Activated naive CD8-positive, alpha-beta T cell (primary cell): ENCODE measurements around the gene SPG21.
"Not testable (repeated sequence)": the region's sequence is repeated elsewhere in the genome, so short reads cannot be mapped to it uniquely, and the experiment has no call there.

Experiments used
- H3K27ac Mint-ChIP-seq: one replicate; pipeline ENCODE4 v1.8.0; 2021; ENCODE audit warnings: mixed read lengths
- H3K27me3 Mint-ChIP-seq: one replicate; pipeline ENCODE4 v1.8.0; 2021; ENCODE audit warnings: mixed read lengths
- H3K36me3 Mint-ChIP-seq: one replicate; pipeline ENCODE4 v1.8.0; 2021; ENCODE audit warnings: mixed read lengths
- H3K4me1 Mint-ChIP-seq: one replicate; pipeline ENCODE4 v1.8.0; 2021; ENCODE audit warnings: low read depth, mixed read lengths
- H3K4me3 Mint-ChIP-seq: one replicate; pipeline ENCODE4 v1.8.0; 2021; ENCODE audit warnings: mild to moderate bottlenecking, mixed read lengths
- H3K9me3 Mint-ChIP-seq: one replicate; pipeline ENCODE4 v1.8.0; 2021; ENCODE audit warnings: low read depth, mixed read lengths

Gene SPG21

DNA sequence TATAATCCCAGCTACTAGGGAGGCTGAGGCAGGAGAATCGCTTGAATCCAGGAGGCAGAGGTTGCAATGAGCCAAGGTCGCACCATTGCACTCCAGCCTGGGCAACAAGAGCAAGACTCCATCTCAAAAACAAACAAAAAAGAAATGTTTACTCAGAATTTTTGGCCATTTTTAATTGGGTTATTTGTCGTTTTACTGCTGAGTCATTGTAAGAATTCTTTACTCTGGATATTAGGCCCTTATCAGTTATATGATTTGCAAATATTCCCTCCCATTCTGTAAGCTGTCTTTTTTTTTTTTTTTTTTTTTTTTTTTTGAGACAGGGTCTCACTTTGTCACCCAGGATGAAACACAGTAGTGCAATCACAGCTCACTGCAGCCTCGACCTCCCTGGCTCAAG is 21.5 kb upstream of the SPG21 start:
- not testable (repeated sequence) for H3K4me1 Mint-ChIP-seq, H3K27me3 Mint-ChIP-seq, H3K9me3 Mint-ChIP-seq, H3K4me3 Mint-ChIP-seq, H3K27ac Mint-ChIP-seq
- H3K36me3 Mint-ChIP-seq = peaks cover 24% of the 10 kb centered on the region

DNA sequence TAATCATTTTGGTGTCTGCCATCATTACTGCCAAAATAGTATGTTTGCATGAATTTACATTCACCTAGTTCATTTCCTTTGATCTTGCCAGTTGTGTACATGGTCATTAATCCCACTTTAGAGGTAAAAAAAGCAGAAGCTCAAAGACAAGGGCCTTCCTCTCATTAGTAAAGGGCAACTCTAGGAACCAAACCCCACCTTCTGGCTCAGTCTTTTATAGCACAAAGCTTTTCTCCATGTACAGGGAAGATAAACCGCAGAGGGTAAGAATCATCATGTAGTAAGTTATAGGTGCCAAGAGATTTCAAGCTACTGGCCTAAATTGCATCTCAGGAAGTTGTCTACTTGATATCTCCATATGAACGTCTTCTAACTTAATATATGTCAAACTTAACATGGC is 19.3 kb upstream of the SPG21 start:
- no peak overlapping the region for H3K27ac Mint-ChIP-seq
- peaks cover 14% of the 10 kb centered on the region for H3K36me3 Mint-ChIP-seq

DNA sequence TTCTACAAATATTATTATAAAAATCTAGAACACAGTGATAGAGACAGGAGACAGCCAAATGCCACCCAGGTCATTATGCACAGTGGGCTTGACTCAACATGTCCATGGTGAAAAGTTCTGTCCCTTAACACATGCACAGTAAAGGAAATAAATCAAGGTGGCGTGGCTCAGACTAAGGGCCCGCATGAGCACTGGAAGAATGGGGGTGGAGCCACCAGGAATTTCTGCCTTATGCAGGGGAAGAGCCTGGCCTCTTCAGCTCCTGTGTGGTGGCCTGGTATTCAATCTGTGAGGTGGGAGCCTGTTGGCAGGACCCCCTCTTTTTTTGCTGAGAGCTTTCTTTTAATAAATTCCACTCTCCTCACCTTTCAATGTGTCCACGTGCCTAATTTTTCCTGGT is 17.2 kb upstream of the SPG21 start:
- Mint-ChIP-seq H3K27ac (no peak overlapping the region), H3K36me3 (peaks cover 5% of the 10 kb centered on the region), H3K4me1 (no peaks in the 10 kb centered on the region), H3K27me3 (no peaks in the 10 kb centered on the region), H3K4me3 (no peak overlapping the region), H3K9me3 (no peaks in the 10 kb centered on the region)

More for the DNA sequence above, 19.3 kb upstream of the SPG21 start:
- Mint-ChIP-seq H3K27me3 (no peaks in the 10 kb centered on the region), H3K4me3 (no peak overlapping the region), H3K4me1 (no peaks in the 10 kb centered on the region), H3K9me3 (no peaks in the 10 kb centered on the region)

DNA sequence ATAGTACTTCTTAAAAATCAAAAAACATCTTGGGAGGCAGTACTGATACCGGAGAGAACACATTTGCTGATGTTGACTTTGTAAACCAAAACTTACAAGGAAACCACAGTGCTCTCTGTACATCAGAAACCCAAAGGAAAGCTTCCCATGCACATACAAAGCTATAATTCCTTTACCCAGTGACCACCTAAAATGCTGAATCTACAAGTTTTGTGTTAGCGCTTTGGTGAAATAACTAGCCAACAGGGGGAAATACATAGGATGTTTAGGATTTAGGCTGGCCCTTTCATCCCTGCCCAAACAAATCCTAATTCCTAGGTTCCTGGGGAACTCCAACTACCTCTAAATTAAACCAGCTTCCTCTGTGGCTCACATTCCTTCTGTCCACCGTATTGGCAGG is 15.3 kb upstream of the SPG21 start:
- peak overlapping the region; percentile 50 for H3K27ac Mint-ChIP-seq
- H3K4me3 Mint-ChIP-seq = no peak overlapping the region
- H3K27me3 Mint-ChIP-seq = no peaks in the 10 kb centered on the region
- no peaks in the 10 kb centered on the region for H3K9me3 Mint-ChIP-seq
- H3K4me1 Mint-ChIP-seq = no peaks in the 10 kb centered on the region
- peaks cover 4% of the 10 kb centered on the region for H3K36me3 Mint-ChIP-seq

DNA sequence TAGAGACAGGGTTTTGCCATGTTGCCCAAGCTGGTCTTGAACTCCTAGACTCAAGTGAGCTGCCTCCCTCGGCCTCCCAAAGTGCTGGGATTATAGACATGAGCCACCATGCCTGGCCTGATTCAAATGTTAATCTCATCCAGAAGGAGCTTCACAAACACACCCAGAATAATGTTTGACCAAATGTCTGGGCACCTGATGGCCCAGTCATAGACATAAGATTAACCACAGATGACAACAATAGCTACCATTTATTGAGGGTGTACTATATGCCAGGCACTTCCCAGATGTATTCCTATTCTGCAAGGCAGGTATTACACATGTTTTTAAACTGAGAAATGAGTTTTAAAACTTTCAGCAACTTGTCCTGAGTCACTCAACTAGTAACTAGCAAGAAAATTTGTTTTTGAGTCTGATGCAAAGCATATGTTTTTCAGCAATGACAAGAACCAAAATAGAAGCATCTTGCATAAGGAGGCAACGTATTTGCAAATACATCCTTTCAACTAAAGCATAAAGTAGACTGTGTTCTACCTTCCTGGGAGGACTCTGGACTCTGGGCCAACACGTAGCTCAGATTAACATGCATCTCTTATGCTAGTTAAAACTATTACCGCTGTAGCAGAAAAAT is 8.1 kb upstream of the SPG21 start:
- H3K4me1 Mint-ChIP-seq = peaks cover 4% of the 10 kb centered on the region
- no peaks in the 10 kb centered on the region for H3K36me3 Mint-ChIP-seq
- H3K9me3 Mint-ChIP-seq = no peaks in the 10 kb centered on the region
- no peak overlapping the region for H3K4me3 Mint-ChIP-seq
- H3K27me3 Mint-ChIP-seq = no peaks in the 10 kb centered on the region
- H3K27ac Mint-ChIP-seq = no peak overlapping the region

DNA sequence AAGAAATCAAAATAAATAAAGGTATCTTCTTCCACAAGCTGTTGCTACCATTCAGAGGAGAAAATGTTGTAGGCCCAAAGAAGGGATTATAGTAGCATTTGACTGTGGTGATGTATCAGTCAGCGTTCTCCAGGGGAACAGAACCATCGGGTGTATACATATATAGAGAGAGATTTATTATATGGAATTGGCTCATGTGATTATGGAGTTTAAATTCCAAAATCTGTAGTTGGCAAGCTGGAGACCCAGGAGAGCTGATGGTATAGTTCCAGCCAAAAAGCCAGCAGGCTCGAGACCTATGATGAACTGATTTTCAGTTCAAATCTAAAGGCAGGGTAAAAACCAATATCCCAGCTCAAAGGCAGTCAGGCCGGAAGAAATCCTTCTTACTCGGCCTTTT is 7.4 kb upstream of the SPG21 start:
- H3K27ac Mint-ChIP-seq = no peak overlapping the region
- no peaks in the 10 kb centered on the region for H3K27me3 Mint-ChIP-seq

DNA sequence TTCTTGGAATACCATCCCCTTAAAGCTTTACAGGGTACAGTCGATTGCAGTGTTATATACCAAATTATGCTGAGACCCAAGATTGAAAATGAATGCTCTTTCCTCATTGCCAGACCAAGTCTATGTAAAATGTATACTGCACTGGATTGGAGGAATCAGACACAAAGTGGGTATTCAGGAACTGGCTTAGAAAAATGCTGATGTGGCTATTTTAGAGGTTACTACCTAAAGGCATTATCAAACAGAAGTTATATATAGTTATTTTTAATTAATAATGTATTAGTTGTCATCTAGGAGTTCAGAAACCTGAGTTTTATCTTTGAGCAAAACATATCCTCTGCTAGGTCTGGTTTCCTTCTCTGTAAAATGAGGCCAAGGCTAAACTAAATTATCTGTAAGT is 3.6 kb upstream of the SPG21 start:
- Mint-ChIP-seq H3K27me3 (no peaks in the 10 kb centered on the region), H3K4me1 (peaks cover 21% of the 10 kb centered on the region), H3K4me3 (no peak overlapping the region), H3K9me3 (no peaks in the 10 kb centered on the region), H3K27ac (no peak overlapping the region), H3K36me3 (no peaks in the 10 kb centered on the region)

More for the DNA sequence above, 7.4 kb upstream of the SPG21 start:
- H3K4me1 Mint-ChIP-seq = peaks cover 4% of the 10 kb centered on the region
- no peaks in the 10 kb centered on the region for H3K9me3 Mint-ChIP-seq
- H3K4me3 Mint-ChIP-seq = no peak overlapping the region
- no peaks in the 10 kb centered on the region for H3K36me3 Mint-ChIP-seq

DNA sequence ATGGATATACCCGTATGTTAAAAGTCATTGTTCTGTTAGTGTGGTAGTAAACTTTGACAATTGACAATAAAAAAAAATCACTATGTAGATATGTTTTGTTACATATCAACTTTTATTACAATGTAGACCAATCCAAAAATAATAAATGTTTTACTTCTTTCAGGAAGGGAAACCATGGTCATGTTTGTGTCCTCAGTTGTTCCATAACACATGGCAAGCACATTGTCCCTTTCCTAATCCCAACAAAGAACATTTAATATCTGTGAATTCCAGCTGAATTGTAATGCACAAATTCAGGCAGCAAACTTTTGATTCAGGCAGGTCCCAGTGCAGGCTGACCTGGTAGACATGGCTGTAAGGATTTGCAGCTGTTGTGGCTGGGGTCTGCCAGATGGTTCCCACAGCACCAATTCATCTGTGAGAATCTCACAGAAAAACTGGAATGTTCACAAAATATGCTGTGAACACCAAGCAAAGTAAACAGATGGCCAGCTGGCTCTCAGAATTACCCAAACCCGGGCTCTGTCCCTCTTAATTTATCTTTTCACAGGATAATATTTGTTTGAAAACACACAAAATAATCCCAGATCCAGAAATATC is 1.9 kb upstream of the SPG21 start:
- H3K27me3 Mint-ChIP-seq = no peaks in the 10 kb centered on the region
- peaks cover 3% of the 10 kb centered on the region for H3K36me3 Mint-ChIP-seq
- H3K4me3 Mint-ChIP-seq = peak overlapping the region; percentile 61
- H3K9me3 Mint-ChIP-seq = no peaks in the 10 kb centered on the region
- no peak overlapping the region for H3K27ac Mint-ChIP-seq
- peaks cover 35% of the 10 kb centered on the region for H3K4me1 Mint-ChIP-seq

DNA sequence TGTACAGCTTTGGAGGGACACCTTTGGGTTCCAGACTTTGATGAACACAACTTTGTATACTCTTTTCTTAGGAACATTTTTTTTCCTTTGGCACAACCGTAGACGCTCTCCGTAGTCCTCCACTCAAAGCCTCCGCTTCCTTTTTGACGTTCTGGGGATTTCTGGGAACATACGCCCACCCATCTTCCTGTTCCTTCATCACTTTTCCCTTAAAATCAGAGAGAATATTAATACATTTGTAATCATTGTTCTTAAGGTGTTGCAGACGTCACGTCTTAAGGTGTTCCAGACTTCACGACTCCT is 405 bp upstream of the SPG21 start:
- peak overlapping the region; percentile 92 for H3K4me3 Mint-ChIP-seq
- H3K4me1 Mint-ChIP-seq = peaks cover 42% of the 10 kb centered on the region
- H3K36me3 Mint-ChIP-seq = peaks cover 6% of the 10 kb centered on the region
- no peaks in the 10 kb centered on the region for H3K9me3 Mint-ChIP-seq
- H3K27me3 Mint-ChIP-seq = no peaks in the 10 kb centered on the region
- H3K27ac Mint-ChIP-seq = peak overlapping the region; percentile 87

DNA sequence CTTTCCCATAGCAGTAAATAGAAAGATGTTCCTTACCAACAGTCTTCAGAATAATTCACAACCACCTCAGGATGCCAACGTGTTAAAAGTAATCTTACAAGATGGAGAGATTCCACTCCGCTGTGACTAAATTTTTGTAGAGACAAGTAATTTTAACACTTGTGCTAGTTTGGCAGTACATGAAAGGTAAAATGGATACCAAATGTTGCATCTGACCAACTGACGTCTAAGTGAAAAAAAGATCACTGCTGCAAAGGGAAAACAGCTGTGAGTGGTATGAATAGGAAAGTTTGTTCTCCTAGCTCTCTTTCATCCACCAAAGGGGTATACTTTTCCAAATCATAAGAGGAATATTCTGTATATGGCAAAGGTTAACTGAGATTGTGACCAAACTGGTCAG is 2.6 kb downstream of the SPG21 start:
- Mint-ChIP-seq H3K27ac (no peak overlapping the region), H3K9me3 (no peaks in the 10 kb centered on the region), H3K4me1 (peaks cover 50% of the 10 kb centered on the region), H3K27me3 (no peaks in the 10 kb centered on the region), H3K4me3 (peak overlapping the region; percentile 65), H3K36me3 (peaks cover 6% of the 10 kb centered on the region)

DNA sequence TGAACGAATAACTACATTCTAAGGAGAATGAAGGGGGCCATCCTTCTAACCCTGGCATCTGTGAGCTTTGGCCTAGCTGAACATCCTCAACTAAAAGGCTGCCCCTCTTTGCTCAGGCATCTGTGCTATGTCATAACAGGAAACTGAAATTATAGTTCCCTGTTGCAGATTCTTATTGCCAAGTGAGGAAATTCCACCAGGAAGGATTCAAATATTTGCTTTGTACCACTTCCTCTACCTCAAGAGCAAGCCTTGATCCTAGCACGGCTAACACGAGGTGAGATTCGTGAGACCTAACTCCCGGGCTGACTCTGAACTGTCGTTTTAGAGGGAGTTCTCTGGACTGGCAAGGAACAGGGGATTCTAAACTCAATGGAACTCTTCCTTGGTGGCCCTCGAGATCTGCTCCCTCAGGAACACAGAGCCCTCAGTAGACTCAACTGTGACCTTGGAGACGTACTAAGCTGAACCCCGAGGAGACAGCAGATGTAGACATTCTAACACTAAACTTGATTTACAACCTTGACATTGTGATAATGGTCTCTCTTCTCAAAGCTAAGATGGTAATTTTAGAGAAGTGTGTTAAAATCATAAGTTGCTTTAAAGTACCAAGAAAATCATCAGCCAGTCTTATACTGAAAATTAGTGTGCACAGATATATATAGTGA is 4.2 kb downstream of the SPG21 start:
- peaks cover 48% of the 10 kb centered on the region for H3K4me1 Mint-ChIP-seq
- peak overlapping the region; percentile 50 for H3K27ac Mint-ChIP-seq
- no peaks in the 10 kb centered on the region for H3K27me3 Mint-ChIP-seq
- no peaks in the 10 kb centered on the region for H3K9me3 Mint-ChIP-seq
- peaks cover 6% of the 10 kb centered on the region for H3K36me3 Mint-ChIP-seq
- peak overlapping the region; percentile 13 for H3K4me3 Mint-ChIP-seq

DNA sequence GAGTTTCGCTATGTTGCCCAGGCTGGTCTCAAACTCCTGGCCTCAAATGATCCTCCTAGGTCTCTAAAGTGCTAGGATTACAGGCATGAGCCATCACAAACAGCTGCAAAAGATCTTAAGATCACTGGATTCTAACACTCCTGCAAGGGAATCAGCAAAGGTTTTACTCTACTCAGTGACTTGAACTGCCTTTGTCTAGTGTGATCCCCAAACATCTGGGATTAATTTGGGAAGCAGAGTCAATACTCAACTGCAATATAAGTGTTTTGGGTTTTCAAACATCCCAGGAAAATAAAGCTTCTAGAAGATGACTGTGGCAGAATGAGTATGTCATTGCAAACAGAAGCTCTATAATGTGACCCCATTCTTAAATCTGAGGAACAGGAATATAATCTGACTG is 7.2 kb downstream of the SPG21 start:
- peaks cover 10% of the 10 kb centered on the region for H3K36me3 Mint-ChIP-seq
- H3K9me3 Mint-ChIP-seq = no peaks in the 10 kb centered on the region
- H3K27me3 Mint-ChIP-seq = no peaks in the 10 kb centered on the region
- H3K4me1 Mint-ChIP-seq = peaks cover 28% of the 10 kb centered on the region
- H3K27ac Mint-ChIP-seq = no peak overlapping the region
- H3K4me3 Mint-ChIP-seq = no peak overlapping the region

DNA sequence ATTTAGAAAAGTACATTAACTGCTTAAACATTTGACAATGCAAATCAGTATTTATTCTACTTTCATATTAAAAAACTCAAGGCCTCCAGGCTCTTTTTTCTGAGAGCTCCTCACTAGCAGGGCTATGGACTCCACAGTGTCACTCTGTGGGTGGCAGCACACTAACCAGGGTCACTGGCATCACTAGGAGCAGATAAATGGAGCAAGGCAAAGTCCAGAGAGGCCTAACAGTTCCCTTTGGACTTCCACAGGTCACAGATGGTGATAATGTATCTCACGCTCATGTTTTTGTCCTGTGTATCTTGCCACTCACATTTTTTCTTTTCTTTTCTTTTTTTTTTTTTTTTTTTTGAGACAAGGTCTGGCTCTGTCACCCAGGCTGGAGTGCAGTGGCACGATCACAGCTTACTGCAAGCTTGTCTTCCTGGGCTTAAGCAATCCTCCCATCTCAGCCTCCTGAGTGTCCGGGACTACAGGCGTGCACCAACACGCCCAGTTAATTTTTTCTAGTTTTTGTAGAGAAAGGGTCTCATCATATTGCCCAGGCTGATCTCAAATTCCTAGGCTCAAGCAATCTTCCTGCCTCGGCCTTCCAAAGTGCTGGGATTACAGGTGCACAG is 7.8 kb downstream of the SPG21 start:
- Mint-ChIP-seq H3K9me3 (no peaks in the 10 kb centered on the region), H3K36me3 (peaks cover 10% of the 10 kb centered on the region), H3K4me1 (peaks cover 22% of the 10 kb centered on the region), H3K4me3 (no peak overlapping the region), H3K27me3 (no peaks in the 10 kb centered on the region), H3K27ac (no peak overlapping the region)

DNA sequence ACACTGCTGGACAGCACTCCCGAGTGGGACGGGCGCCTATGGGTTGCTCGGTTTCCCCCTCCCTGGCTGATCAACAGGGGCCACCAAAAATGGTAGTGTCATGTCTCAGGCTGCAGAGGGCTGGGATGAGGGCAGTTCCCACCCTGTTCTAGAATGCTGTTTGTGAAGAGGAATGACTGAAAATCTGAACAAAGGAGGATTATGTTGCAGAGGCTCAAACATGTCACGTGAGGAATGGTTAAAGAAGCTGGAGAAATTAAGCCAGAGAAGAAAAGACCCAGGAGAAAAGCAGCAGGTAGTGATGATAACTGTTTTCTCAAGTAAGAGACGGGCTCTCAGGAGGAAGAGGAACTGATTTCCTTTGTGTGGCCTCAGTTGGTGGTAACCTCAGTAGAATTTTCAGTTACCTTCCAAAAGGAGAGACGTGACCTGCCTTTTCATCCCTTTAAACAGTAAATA is 10.4 kb downstream of the SPG21 start:
- no peak overlapping the region for H3K4me3 Mint-ChIP-seq
- no peaks in the 10 kb centered on the region for H3K9me3 Mint-ChIP-seq
- H3K27me3 Mint-ChIP-seq = no peaks in the 10 kb centered on the region
- peaks cover 10% of the 10 kb centered on the region for H3K4me1 Mint-ChIP-seq
- H3K36me3 Mint-ChIP-seq = peaks cover 6% of the 10 kb centered on the region
- H3K27ac Mint-ChIP-seq = no peak overlapping the region

DNA sequence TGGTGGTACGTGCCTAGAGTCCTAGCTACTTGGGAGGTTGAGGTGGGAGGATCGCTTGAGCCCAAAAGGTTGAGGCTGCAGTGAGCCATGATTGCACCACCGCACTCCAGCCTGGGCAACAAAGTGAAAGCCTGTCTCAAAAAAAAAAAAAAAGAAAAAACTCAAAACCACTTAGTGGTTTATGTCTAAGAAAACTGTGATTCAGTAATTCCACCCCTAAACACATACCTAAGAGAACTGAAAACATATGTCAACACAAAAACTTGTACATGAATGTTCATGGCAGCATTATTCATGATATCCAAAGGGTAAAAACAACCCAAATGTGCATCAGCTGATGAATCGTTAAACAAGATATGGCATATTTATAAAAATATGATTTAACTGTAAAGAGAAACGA is 14.3 kb downstream of the SPG21 start:
- Mint-ChIP-seq H3K4me3 (no peak overlapping the region), H3K4me1 (peaks cover 3% of the 10 kb centered on the region)

More for the DNA sequence above, 14.3 kb downstream of the SPG21 start:
- no peaks in the 10 kb centered on the region for H3K9me3 Mint-ChIP-seq
- peaks cover 8% of the 10 kb centered on the region for H3K36me3 Mint-ChIP-seq
- no peaks in the 10 kb centered on the region for H3K27me3 Mint-ChIP-seq
- no peak overlapping the region for H3K27ac Mint-ChIP-seq
